Caco-2 (cell line): Measurements from ENCODE around the gene SRBD1. TPM values are rescaled to one million over a fixed set of nuclear protein-coding genes. Genes with fewer than 3 reads are reported as not detected.

ENCODE experiments used
- BruUV-seq: library from RNA; stranded (reverse); fragments of 400-500 nt; replicated peaks from 2 replicates; lab custom pipeline; 2021; lab: Mats Ljungman, UMichigan
- CTCF ChIA-PET: fragments of 300-600 bp; sonication (Branson Sonifier 250); formaldehyde crosslinking; loops from one replicate; lab custom pipeline; 2022; ENCODE audit warnings: antibody characterized with exemption; lab: Charles Lee
- POLR2A ChIA-PET: fragments of 300-600 bp; sonication (Branson Sonifier 250); formaldehyde crosslinking; loops from one replicate; lab custom pipeline; 2022; ENCODE audit warnings: antibody characterized with exemption; lab: Charles Lee
- DNase-seq, 2 experiments: peaks; one replicate each; pipeline versions ENCODE4 v3.0.0 to v3.0.0-alpha.2; 2020 to 2022
- H3K27me3 ChIP-seq: replicated peaks from 2 replicates; pipeline ENCODE4 v1.6.0; 2011; ENCODE audit warnings: low read length; ENCODE audit not compliant: control insufficient read depth, insufficient read depth
- H3K36me3 ChIP-seq: 2 replicates; pipeline ENCODE4 v1.5.1; 2011; ENCODE audit warnings: low read length; ENCODE audit not compliant: control insufficient read depth, insufficient read depth
- H3K4me1 ChIP-seq: fragments of 250-450 bp; sonication (Bioruptor Pico); 2 replicates; pipeline ENCODE4 v1.5.1; 2020; ENCODE audit warnings: mild to moderate bottlenecking
- H3K4me3 ChIP-seq: 2 replicates; pipeline ENCODE4 v1.5.1; 2011; ENCODE audit warnings: low read depth, mild to moderate bottlenecking, control low read depth, low read length
- H3K9me3 ChIP-seq: fragments of 250-450 bp; sonication (Bioruptor Pico); 2 replicates; pipeline ENCODE4 v1.5.1; 2020; ENCODE audit warnings: mild to moderate bottlenecking, moderate library complexity
- H3K27ac Mint-ChIP-seq: one replicate; pipeline ENCODE4 v1.8.0; 2022; ENCODE audit warnings: mixed read lengths; ENCODE audit not compliant: unreplicated experiment
- H3K27me3 Mint-ChIP-seq: one replicate; pipeline ENCODE4 v1.8.0; 2022; ENCODE audit warnings: mixed read lengths; ENCODE audit not compliant: insufficient read depth, unreplicated experiment
- H3K36me3 Mint-ChIP-seq: one replicate; pipeline ENCODE4 v1.8.0; 2022; ENCODE audit warnings: mild to moderate bottlenecking, mixed read lengths; ENCODE audit not compliant: insufficient read depth, unreplicated experiment
- H3K4me1 Mint-ChIP-seq: one replicate; pipeline ENCODE4 v1.8.0; 2022; ENCODE audit warnings: low read depth, mixed read lengths; ENCODE audit not compliant: unreplicated experiment
- H3K4me3 Mint-ChIP-seq: one replicate; pipeline ENCODE4 v1.8.0; 2022; ENCODE audit warnings: mild to moderate bottlenecking, moderate library complexity, mixed read lengths; ENCODE audit not compliant: unreplicated experiment
- H3K9me3 Mint-ChIP-seq: one replicate; pipeline ENCODE4 v1.8.0; 2022; ENCODE audit warnings: mixed read lengths; ENCODE audit not compliant: unreplicated experiment
- CTCF ChIP-seq, 2 experiments: fragments of 200-600 bp in 1 of 2; IDR thresholded peaks; 1 replicate in 1 of 2; 2 replicates in 1 of 2; pipeline versions ENCODE4 v1.5.1 to v1.8.0; 2011 to 2022; ENCODE audit warnings: antibody characterized with exemption in 1 of 2, control low read depth in 1 of 2, inconsistent platforms in 1 of 2, low read depth in 1 of 2, low read length in 1 of 2, mild to moderate bottlenecking in 1 of 2, moderate library complexity in 1 of 2; ENCODE audit not compliant: insufficient read depth in 1 of 2, severe bottlenecking in 1 of 2, unreplicated experiment in 1 of 2
- intact Hi-C: fragments of 100-400 bp; cut with micrococcal nuclease; formaldehyde crosslinking; loops from one replicate; pipeline ENCODE4 v1.10.0; 2022; ENCODE audit not compliant: unreplicated experiment
- total RNA-seq: library from RNA; stranded (reverse); gene quantifications from 2 replicates; pipeline ENCODE4 v1.2.3, GENCODE V29; 2022

SRBD1 gene
- total RNA-seq, 1 experiment from 2014 or later: 15.8 TPM

GRCh38 chr2:45575881-45576280 lies 35.2 kb downstream of the SRBD1 start:
- TF ChIP-seq CTCF (IDR thresholded peaks at IDR 0.05; ENCODE audit: insufficient read depth in 1 of 2, low read depth in 1 of 2, low read length in 1 of 2, severe bottlenecking in 1 of 2, unreplicated experiment in 1 of 2): no peak
- BruUV-seq: no TSS peak
- H3K9me3 Mint-ChIP-seq: peaks cover 8% of the 10 kb centered on the region
- no peak for DNase-seq
- CTCF ChIA-PET: no interaction called here
- no peaks in the 10 kb centered on the region for H3K27me3 Mint-ChIP-seq
- intact Hi-C loops: no loop called here
- no peaks in the 10 kb centered on the region for H3K27me3 ChIP-seq
- no peaks in the 10 kb centered on the region for H3K4me1 ChIP-seq
- no peaks in the 10 kb centered on the region for H3K36me3 ChIP-seq
- peaks cover 16% of the 10 kb centered on the region for H3K36me3 Mint-ChIP-seq
- POLR2A ChIA-PET: interaction anchor here (0.7 kb wide), 1 partner anchor 1769 kb away, joined by 17 read pairs; no protein-coding TSS in a partner anchor
- H3K9me3 ChIP-seq: no peaks in the 10 kb centered on the region
- no peak overlapping the region for H3K4me3 ChIP-seq
- H3K4me3 Mint-ChIP-seq: no peak overlapping the region
- H3K4me1 Mint-ChIP-seq: peaks cover 13% of the 10 kb centered on the region
- H3K27ac Mint-ChIP-seq: no peak overlapping the region

GRCh38 chr2:45572979-45573378 lies 38.1 kb downstream of the SRBD1 start:
- no peak overlapping the region for H3K27ac Mint-ChIP-seq
- no peak for TF ChIP-seq CTCF (IDR thresholded peaks at IDR 0.05; ENCODE audit: insufficient read depth in 1 of 2, low read depth in 1 of 2, low read length in 1 of 2, severe bottlenecking in 1 of 2, unreplicated experiment in 1 of 2)
- no peak for DNase-seq
- H3K4me3 Mint-ChIP-seq: no peak overlapping the region
- intact Hi-C loops: no loop called here
- no TSS peak for BruUV-seq
- H3K27me3 Mint-ChIP-seq: no peaks in the 10 kb centered on the region
- H3K4me1 ChIP-seq: no peaks in the 10 kb centered on the region
- CTCF ChIA-PET: no interaction called here
- no peaks in the 10 kb centered on the region for H3K9me3 ChIP-seq
- peaks cover 8% of the 10 kb centered on the region for H3K9me3 Mint-ChIP-seq
- H3K36me3 Mint-ChIP-seq: peaks cover 12% of the 10 kb centered on the region
- peaks cover 10% of the 10 kb centered on the region for H3K4me1 Mint-ChIP-seq
- H3K36me3 ChIP-seq: no peaks in the 10 kb centered on the region
- no peak overlapping the region for H3K4me3 ChIP-seq
- H3K27me3 ChIP-seq: no peaks in the 10 kb centered on the region
- POLR2A ChIA-PET: no interaction called here

GRCh38 chr2:45571940-45572339 lies 39.1 kb downstream of the SRBD1 start:
- Mint-ChIP-seq H3K36me3 (peaks cover 6% of the 10 kb centered on the region), H3K9me3 (peaks cover 8% of the 10 kb centered on the region), H3K4me3 (no peak overlapping the region), H3K27ac (no peak overlapping the region), H3K27me3 (no peaks in the 10 kb centered on the region), H3K4me1 (peaks cover 8% of the 10 kb centered on the region)
- Histone ChIP-seq H3K4me1 (no peaks in the 10 kb centered on the region), H3K36me3 (no peaks in the 10 kb centered on the region), H3K9me3 (no peaks in the 10 kb centered on the region), H3K4me3 (no peak overlapping the region), H3K27me3 (no peaks in the 10 kb centered on the region)
- no peak for TF ChIP-seq CTCF (IDR thresholded peaks at IDR 0.05; ENCODE audit: insufficient read depth in 1 of 2, low read depth in 1 of 2, low read length in 1 of 2, severe bottlenecking in 1 of 2, unreplicated experiment in 1 of 2)
- CTCF ChIA-PET: no interaction called here
- POLR2A ChIA-PET: no interaction called here
- intact Hi-C loops: no loop called here
- BruUV-seq: no TSS peak
- DNase-seq: no peak
